ENCODE measurements around the gene FBXL16.

The FBXL16 gene

DNA sequence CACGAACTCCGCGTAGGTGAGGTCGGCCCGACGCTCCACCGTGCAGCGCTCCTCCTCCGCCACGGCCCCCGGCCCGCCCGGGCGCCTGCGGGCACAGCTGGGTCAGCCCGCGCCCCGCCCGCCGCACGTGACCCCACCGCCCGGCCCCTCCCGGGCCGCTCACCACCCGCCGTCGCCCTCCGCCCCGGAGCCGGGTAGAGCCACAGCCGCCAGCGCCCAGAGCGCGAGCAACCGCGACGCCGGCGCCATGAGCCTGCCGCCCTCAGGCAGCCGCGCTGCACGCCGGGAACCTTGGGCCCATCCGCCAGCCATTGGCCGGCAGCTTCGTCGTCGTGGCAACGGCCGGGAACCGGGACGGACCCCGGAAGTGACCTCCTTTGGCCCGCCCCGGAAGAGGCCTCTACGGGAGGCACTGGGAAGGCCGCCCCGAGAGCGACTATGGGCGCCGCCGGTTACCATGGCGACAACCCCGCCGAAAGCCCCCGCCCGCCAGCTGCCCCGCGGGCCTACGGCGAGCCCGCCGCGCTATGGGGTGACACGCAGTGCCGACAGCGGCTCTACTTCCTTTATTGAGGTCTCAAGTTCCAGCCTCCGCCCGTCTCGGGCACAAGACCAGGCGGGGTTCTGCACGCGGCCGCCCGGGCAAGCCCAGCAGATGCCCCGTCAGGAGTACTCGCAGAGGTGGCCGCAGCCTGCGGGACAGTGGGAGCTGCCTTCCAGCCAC, 21.4 kb downstream of the FBXL16 start, which contains the start of gene JMJD8:
TSS of gene JMJD8 (minus strand) at position 264 of the 724 bp plus-strand sequence. CDS start at position 249, 15 bp downstream.
- Histone ChIP-seq H3K4me1 (ENCODE audit: low read length) (peaks cover 20% of the 10 kb centered on the region), H3K79me2 (ENCODE audit: low read length) (peaks cover 44% of the 10 kb centered on the region), H3K36me3 (replicated peaks; ENCODE audit: low read depth, low read length) (peaks cover 24% of the 10 kb centered on the region), H3K27me3 (ENCODE audit: low read depth, low read length) (no peaks in the 10 kb centered on the region), H3K4me2 (ENCODE audit: low read length) (peak within 1 kb of the TSS; percentile 89), H3K9ac (ENCODE audit: low read length) (peak within 1 kb of the TSS; percentile 59), H3K27ac (ENCODE audit: low read length) (peak within 1 kb of the TSS; percentile 35), H2AFZ (ENCODE audit: low read depth, low read length) (no peak within 1 kb of the TSS), H3K4me3 (ENCODE audit: low read length) (peak within 1 kb of the TSS; percentile 84), H4K20me1 (ENCODE audit: insufficient read depth, low read length) (0 out of 2 replicates have a peak, but pooled peaks cover 4% of the 10 kb centered on the region), H3K9me3 (ENCODE audit: insufficient read depth, low read length) (no peaks in the 10 kb centered on the region)
- TF ChIP-seq CTCF (IDR thresholded peaks at IDR 0.05; ENCODE audit: low read depth, low read length): no peak
- TF ChIP-seq EZH2phosphoT487 (IDR thresholded peaks at IDR 0.05; ENCODE audit: low read depth): no peak

DNA sequence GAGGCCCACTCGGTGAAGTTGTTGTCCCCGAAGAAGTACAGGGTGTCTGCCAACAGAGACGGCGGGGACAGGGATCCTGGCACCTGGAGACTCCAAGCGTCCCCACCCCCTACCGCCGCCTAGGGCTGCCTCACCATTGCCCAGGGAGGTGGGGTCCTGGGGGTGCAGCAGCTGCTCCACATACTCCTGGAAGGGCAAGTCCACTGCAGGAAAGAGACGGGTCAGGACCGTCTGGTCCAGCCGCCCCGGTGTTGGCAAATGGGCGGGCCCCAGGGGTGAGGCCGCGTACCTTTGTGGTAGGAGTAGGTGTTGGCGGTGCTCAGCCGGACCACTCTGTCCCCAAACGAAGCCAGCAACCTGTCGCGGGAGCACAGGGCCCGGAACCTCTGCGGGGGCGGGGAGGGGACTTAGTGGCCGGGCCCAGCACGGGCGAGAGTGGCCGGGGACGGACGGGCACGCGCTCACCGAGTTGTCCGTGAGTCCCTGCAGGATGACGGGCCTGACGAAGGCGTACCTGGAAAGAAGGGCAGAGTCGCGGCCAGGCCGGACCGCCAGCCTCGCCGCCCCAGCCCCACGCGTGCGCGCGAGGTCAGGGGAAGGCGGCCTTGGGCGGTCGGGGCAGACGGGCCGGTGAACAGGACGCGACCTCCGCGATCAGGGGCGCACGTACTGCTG, 22.1 kb downstream of the FBXL16 start:
- peaks cover 24% of the 10 kb centered on the region for H3K36me3 ChIP-seq (replicated peaks; ENCODE audit: low read depth, low read length)
- H3K4me3 ChIP-seq (ENCODE audit: low read length): peak overlapping the region; percentile 84
- peak overlapping the region; percentile 89 for H3K4me2 ChIP-seq (ENCODE audit: low read length)
- 0 out of 2 replicates have a peak, but pooled peaks cover 4% of the 10 kb centered on the region for H4K20me1 ChIP-seq (ENCODE audit: insufficient read depth, low read length)
- no peaks in the 10 kb centered on the region for H3K9me3 ChIP-seq (ENCODE audit: insufficient read depth, low read length)
- H3K9ac ChIP-seq (ENCODE audit: low read length): peak overlapping the region; percentile 59
- H3K27me3 ChIP-seq (ENCODE audit: low read depth, low read length): no peaks in the 10 kb centered on the region
- peaks cover 16% of the 10 kb centered on the region for H3K4me1 ChIP-seq (ENCODE audit: low read length)
- peaks cover 37% of the 10 kb centered on the region for H3K79me2 ChIP-seq (ENCODE audit: low read length)
- no peak overlapping the region for H2AFZ ChIP-seq (ENCODE audit: low read depth, low read length)
- peak overlapping the region; percentile 35; the same call in 1 of the 2 replicates for H3K27ac ChIP-seq (ENCODE audit: low read length)
- TF ChIP-seq EZH2phosphoT487 (IDR thresholded peaks at IDR 0.05; ENCODE audit: low read depth) (no peak), CTCF (IDR thresholded peaks at IDR 0.05; ENCODE audit: low read depth, low read length) (no peak)

- peaks cover 16% of the 10 kb centered on the region for H3K4me1 ChIP-seq (ENCODE audit: low read length)
- H3K4me2 ChIP-seq (ENCODE audit: low read length): peak overlapping the region; percentile 89
- peaks cover 37% of the 10 kb centered on the region for H3K79me2 ChIP-seq (ENCODE audit: low read length)
- H3K9me3 ChIP-seq (ENCODE audit: insufficient read depth, low read length): no peaks in the 10 kb centered on the region
- H3K9ac ChIP-seq (ENCODE audit: low read length): no peak overlapping the region
- 0 out of 2 replicates have a peak, but pooled peaks cover 4% of the 10 kb centered on the region for H4K20me1 ChIP-seq (ENCODE audit: insufficient read depth, low read length)
- peak overlapping the region; percentile 84 for H3K4me3 ChIP-seq (ENCODE audit: low read length)
- no peak for TF ChIP-seq EZH2phosphoT487 (IDR thresholded peaks at IDR 0.05; ENCODE audit: low read depth)
- no peak for TF ChIP-seq CTCF (IDR thresholded peaks at IDR 0.05; ENCODE audit: low read depth, low read length)
- no peak overlapping the region for H2AFZ ChIP-seq (ENCODE audit: low read depth, low read length)
- no peaks in the 10 kb centered on the region for H3K27me3 ChIP-seq (ENCODE audit: low read depth, low read length)
- H3K27ac ChIP-seq (ENCODE audit: low read length): no peak overlapping the region
- peaks cover 24% of the 10 kb centered on the region for H3K36me3 ChIP-seq (replicated peaks; ENCODE audit: low read depth, low read length)
These were observed 22.9 kb downstream of the FBXL16 start for GRCh38 chr16:682493-683395.
